T-helper 22 cell (primary cell): Measurements from ENCODE around the gene SRC.

Experiments
- DNase-seq: peaks from one replicate; pipeline ENCODE4 v3.0.0-alpha.2; 2020; ENCODE audit warnings: low read depth

SRC gene

GRCh38 chr20:37315021-37315451 lies 30.9 kb upstream of the SRC start:
- DNase-seq: no peak

DNA sequence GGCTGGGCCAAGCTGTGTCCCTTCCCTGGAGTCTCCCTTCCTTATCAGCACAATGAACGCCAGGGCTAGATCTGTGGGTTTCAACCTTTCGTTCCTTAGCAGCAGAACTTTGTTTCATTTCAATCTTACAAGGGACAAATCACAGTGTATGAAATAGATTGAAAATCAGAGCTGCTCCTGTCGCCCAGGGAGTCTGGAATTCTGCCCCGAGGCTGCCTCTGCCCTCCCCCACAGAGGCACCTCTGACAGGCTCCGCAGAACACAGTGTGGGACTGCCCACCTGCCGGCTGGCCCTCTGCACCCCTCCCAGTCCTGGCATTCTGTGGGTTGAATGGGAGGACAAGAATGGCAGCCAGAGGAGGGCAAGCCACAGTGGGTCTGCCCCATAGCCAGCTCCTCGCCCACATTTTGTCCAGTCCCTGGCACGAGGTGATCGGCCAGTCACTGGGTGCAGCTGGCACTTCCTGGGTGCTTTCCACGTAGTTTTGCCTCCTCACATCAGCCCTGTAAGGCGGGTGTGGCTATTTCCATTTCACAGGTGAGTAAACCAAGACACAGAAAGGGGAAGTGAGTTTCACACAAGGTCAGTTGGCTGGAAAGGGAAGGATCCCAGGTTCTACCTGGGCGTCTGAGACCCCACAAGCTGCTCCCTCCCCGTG lies 30.4 kb upstream of the SRC start:
- DNase-seq: no peak

- no peak for DNase-seq
These were observed 29.7 kb upstream of the SRC start for GRCh38 chr20:37316116-37316774.

DNA sequence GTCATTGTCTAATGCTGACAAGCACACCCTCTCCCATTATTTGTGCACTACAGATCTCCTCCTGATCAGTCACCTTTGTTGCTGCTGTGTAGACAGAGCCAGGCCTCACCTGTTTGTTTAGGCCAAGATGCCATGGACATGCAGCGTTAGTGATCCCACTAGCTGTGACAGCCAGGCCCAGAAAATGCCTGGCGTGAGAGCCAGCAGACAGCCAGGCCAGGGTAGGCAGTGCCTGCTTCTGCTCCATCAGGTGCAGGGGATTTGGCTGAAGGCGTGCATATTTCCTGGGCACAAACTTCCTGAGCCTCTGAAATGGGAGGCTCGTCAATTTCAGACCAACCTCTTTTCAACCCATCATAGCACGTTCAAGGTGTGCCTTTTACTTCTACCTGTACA lies 29.2 kb upstream of the SRC start:
- no peak for DNase-seq

GRCh38 chr20:37317316-37317715 lies 28.6 kb upstream of the SRC start:
- DNase-seq: no peak

DNA sequence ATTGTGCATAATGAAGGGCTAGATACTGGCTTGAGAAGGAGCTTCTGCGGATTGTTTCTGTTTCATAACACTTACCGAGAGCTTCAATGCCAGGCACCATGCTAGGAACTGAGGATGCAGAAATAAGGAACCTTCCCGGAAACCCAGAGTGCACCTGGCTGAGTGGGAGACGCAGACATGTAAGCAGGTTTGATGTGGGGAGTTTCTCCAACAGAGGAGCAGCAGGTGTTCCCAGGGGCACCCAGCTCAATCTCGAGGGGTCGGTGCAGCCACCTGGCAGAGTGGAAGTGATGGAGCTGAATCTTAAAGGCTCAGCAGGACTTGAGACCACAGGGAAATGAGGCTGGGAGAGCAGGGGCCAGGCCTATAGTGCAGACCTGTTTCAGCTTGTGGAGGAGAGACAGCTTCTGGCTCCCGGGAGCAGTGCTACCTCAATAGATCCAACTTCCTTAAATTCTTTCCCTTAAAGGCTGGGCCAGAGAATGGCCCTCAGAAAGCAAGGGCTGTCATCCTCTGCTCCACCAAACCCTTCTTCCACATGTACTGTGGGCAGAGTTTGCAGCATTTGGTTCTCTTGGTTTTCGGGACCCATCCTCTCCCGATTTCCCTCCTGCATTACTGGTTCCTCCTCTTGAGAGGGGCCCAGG lies 27.8 kb upstream of the SRC start:
- no peak for DNase-seq

DNA sequence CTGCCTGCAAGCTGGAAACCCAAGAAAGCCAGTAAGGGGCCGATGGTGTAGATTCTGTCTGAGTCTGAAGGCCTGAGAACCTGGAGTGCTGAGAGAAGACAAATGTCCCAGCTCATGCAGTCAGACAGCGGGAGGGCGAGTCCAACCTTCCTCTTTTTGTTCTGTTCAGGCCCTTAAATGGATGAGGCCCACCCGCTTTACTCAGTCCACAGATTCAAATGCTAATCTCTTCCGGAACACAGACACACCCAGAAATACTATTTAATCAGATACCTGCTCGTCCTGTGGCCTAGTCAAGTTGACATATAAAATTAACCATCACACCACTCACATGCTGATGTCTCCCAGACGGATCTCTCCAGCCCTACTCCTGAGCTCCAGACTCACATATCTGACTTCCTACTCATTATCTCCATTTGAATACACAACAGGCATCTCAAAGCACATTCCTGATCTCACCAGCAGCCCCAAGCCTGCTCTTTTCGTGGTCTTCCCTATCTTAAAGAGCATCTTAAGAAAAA lies 26.7 kb upstream of the SRC start:
- DNase-seq: no peak

DNA sequence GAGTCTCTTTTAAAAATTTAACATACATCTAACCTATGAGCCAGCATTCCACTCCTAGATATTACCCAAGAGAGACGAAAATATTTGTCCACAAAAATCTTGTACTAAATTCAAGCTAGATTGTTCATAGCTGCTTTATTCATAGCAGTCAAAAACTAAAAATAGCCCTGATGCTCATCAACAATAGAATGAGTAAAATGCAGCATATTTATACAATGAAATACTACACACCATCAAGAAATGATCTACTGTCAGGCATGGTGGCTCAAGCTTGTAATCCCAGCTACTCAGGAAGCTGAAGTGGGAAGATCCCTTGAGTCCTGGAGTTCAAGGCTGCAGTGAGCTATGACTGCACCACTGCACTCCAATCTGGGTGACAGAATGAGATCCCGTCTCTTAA lies 22.0 kb upstream of the SRC start:
- DNase-seq: no peak

GRCh38 chr20:37325206-37325605 lies 20.7 kb upstream of the SRC start:
- DNase-seq: no peak

DNA sequence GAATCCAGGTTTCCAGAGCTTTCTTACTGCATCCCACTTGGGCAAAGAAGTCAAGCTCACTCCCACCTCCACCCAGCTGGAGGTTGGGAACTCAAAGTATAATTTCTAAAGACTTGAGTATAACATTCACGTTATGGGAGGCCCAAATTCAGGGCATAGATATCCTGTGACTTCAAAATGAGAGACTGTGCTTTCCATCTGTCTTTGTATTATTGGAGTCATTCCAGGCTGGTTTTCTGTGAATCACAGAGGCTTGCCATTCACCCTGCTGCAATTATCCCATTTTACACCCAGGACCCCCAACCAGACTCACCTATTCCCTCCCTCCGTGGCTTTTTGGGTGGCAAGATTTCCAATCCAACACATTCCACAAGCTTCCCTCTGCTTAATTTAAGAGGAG lies 19.3 kb upstream of the SRC start:
- no peak for DNase-seq

- DNase-seq: no peak
These were observed 18.2 kb upstream of the SRC start for GRCh38 chr20:37327748-37328147.

DNA sequence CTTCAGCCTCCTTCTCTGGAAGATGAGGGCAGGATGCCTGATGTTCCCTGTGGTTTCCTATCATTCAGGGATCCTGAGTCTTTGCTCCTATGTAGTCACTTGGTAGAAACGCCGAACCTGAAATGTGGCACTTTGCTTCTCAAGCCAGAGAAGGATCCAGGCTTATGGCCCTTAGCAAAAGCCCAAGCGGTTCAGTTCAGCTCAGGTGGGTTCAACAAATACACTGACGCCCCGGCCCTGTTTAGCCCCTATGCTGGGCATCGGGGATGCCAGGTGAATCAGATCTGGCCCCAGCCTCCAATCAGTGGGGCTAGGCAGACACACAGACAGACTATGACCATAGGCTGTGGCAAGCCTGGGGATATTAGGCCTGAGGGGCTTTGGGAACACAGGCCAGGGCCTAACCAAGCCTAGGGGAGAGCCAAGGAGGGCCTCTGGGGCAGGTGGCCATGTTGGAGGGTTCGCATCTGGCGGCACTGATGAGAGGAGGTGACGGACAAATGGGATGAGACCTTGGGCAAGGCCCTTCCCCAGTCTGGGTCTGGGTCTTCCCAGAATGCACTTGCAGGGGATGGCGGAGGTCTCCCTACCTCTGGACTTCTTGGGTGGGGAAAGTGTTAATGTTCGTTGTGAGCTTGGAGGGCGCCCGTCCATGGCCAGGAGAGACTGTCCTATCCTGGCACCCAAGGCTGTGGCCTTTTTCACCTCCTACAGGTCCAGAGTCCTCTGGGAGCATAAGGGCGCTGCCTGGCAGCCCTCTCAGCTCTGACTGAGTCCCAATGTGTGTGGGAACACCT lies 17.6 kb upstream of the SRC start:
- no peak for DNase-seq

GRCh38 chr20:37329481-37330165 lies 16.3 kb upstream of the SRC start:
- no peak for DNase-seq

DNA sequence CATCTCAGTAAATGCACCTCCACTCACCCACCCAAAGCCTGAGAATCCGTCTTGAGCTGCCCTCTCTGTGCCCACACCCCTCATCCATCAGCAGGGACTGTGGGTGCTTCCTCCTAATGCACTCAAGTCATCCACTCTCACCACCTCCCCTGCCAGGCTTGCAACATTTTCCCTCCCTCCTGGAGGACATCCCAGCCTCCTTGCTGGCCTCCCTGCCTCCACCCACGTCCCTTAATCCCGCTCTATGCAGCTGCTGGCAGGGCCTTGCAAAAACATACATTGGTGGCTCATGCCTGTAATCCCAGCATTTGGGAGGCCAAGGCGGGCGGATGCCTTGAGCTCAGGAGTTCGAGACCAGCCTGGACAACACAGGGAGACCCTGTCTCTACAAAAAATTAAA lies 15.6 kb upstream of the SRC start:
- no peak for DNase-seq

DNA sequence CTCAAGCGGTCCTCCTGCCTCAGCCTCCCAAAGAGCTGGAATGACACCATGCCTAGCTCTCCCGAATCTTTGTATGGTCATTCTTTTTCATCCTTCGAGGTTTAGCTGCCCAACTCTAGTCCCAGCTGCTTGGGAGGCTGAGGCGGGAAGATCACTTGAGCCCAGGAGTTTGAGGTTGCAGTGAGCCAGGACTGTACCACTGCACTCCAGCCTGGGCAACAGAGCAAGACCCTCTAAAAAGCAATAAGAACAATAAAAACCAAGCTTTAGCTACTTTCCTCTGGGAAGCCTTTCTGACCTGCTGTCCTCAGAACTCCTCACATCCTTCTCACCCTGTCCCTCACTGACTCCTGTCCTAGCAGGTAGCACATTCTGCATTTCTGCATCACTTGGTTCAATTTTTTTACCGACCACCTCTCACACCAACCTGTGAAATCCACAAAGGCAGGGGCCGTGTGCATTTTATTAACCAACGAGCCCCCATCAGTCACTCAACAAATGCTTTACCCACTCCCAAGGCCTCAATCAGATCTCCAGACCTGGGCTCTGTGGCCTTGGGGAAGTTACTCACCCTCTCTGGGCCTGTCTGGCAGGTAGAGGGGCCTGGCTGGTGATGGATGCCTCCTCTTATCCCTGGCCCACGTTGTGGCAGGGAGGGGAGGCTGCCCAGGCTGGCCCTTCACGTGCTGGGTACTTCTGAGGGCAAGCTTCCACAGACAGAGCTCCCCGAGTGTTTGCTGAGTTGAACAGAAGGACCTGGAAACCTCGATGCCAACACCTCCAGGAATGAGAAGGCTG lies 14.7 kb upstream of the SRC start:
- no peak for DNase-seq

GRCh38 chr20:37333130-37333847 lies 12.7 kb upstream of the SRC start:
- no peak for DNase-seq

DNA sequence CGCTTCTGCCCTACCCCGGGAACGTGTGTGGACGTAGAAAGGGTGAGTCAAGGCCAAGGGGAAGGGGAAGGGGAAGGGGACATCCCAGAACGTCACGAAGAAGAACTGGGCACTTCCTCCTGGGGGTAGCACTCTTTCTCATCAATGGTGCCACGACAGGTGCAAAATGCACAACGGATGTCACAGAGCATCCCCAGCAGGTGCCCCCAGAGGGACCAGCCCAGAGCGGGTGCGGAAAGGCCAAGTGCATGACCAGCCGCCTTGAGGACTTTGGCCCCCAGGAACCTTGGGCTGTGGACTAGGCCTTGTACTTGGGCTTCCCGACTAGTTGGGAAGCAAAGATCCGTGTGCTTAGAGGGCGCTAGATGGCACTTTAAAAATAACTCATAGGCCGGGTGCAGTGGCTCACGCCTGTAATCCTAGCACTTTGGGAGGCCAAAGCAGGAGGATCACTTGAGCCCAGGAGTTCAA lies 12.1 kb upstream of the SRC start:
- DNase-seq: no peak

GRCh38 chr20:37334450-37334849 lies 11.5 kb upstream of the SRC start:
- no peak for DNase-seq

- DNase-seq: no peak
These were observed 10.1 kb upstream of the SRC start for GRCh38 chr20:37335642-37336368.
